Activated naive CD8-positive, alpha-beta T cell treated with anti-CD3 and anti-CD28 coated beads for 36 hours (primary cell): Measurements from ENCODE around the gene ZNF45. TPM values are rescaled to one million over a fixed set of nuclear protein-coding genes. Genes with fewer than 3 reads are reported as not detected.

Source experiments
- DNase-seq: peaks from one replicate; pipeline ENCODE4 v3.0.0; 2021
- H3K27ac Mint-ChIP-seq: one replicate; pipeline ENCODE4 v1.8.0; 2022; ENCODE audit warnings: mild to moderate bottlenecking, moderate library complexity, mixed read lengths
- H3K27me3 Mint-ChIP-seq: one replicate; pipeline ENCODE4 v1.8.0; 2022; ENCODE audit warnings: mild to moderate bottlenecking, mixed read lengths
- H3K36me3 Mint-ChIP-seq: one replicate; pipeline ENCODE4 v1.8.0; 2021; ENCODE audit warnings: mild to moderate bottlenecking, mixed read lengths
- H3K4me1 Mint-ChIP-seq: one replicate; pipeline ENCODE4 v1.8.0; 2021; ENCODE audit warnings: mixed read lengths
- H3K4me3 Mint-ChIP-seq: one replicate; pipeline ENCODE4 v1.8.0; 2022; ENCODE audit warnings: mild to moderate bottlenecking, moderate library complexity, mixed read lengths
- H3K9me3 Mint-ChIP-seq: one replicate; pipeline ENCODE4 v1.8.0; 2022; ENCODE audit warnings: mixed read lengths
- total RNA-seq, 2 experiments: library from RNA; stranded (reverse); gene quantifications; one replicate each; pipeline ENCODE4 v1.2.3, GENCODE V29; 2021

ZNF45 gene
- total RNA-seq, 2 experiments from 2014 or later: 11.9 to 12.2 TPM

- Mint-ChIP-seq H3K36me3 (peaks cover 5% of the 10 kb centered on the region), H3K4me3 (no peak overlapping the region), H3K27me3 (peaks cover 3% of the 10 kb centered on the region), H3K27ac (no peak overlapping the region), H3K4me1 (peaks cover 6% of the 10 kb centered on the region), H3K9me3 (peaks cover 16% of the 10 kb centered on the region)
- no peak for DNase-seq
Observed at GRCh38 chr19:43939557-43940260, 4.6 kb upstream of the ZNF45 start.

GRCh38 chr19:43936188-43936587 lies 1.1 kb upstream of the ZNF45 start:
- peaks cover 24% of the 10 kb centered on the region for H3K36me3 Mint-ChIP-seq
- H3K4me1 Mint-ChIP-seq: peaks cover 19% of the 10 kb centered on the region
- H3K27ac Mint-ChIP-seq: no peak overlapping the region
- H3K4me3 Mint-ChIP-seq: no peak overlapping the region
- H3K27me3 Mint-ChIP-seq: no peaks in the 10 kb centered on the region
- peaks cover 10% of the 10 kb centered on the region for H3K9me3 Mint-ChIP-seq
- no peak for DNase-seq

GRCh38 chr19:43934055-43934984 lies 762 bp downstream of the ZNF45 start:
- peaks cover 38% of the 10 kb centered on the region for H3K36me3 Mint-ChIP-seq
- DNase-seq: no peak
- no peaks in the 10 kb centered on the region for H3K27me3 Mint-ChIP-seq
- H3K4me3 Mint-ChIP-seq: peak overlapping the region; percentile 93
- peaks cover 4% of the 10 kb centered on the region for H3K9me3 Mint-ChIP-seq
- peak overlapping the region; percentile 92 for H3K27ac Mint-ChIP-seq
- peaks cover 19% of the 10 kb centered on the region for H3K4me1 Mint-ChIP-seq

GRCh38 chr19:43928820-43929219 lies 6.3 kb downstream of the ZNF45 start:
- H3K4me3 Mint-ChIP-seq: no peak overlapping the region
- H3K4me1 Mint-ChIP-seq: peaks cover 7% of the 10 kb centered on the region
- DNase-seq: no peak
- peaks cover 88% of the 10 kb centered on the region for H3K36me3 Mint-ChIP-seq
- no peaks in the 10 kb centered on the region for H3K27me3 Mint-ChIP-seq
- H3K27ac Mint-ChIP-seq: no peak overlapping the region
- peaks cover 15% of the 10 kb centered on the region for H3K9me3 Mint-ChIP-seq

- no peak overlapping the region for H3K27ac Mint-ChIP-seq
Observed at GRCh38 chr19:43923875-43924274, 11.2 kb downstream of the ZNF45 start.

GRCh38 chr19:43914051-43914450 lies 21.0 kb downstream of the ZNF45 start:
- Mint-ChIP-seq H3K4me3 (no peak overlapping the region), H3K36me3 (peaks cover 85% of the 10 kb centered on the region), H3K27me3 (no peaks in the 10 kb centered on the region), H3K4me1 (no peaks in the 10 kb centered on the region), H3K9me3 (peaks cover 66% of the 10 kb centered on the region), H3K27ac (no peak overlapping the region)
- DNase-seq: no peak

More at GRCh38 chr19:43923875-43924274, 11.2 kb downstream of the ZNF45 start:
- H3K9me3 Mint-ChIP-seq: peaks cover 36% of the 10 kb centered on the region
- no peak for DNase-seq
- no peak overlapping the region for H3K4me3 Mint-ChIP-seq
- H3K36me3 Mint-ChIP-seq: peaks cover 97% of the 10 kb centered on the region
- no peaks in the 10 kb centered on the region for H3K27me3 Mint-ChIP-seq
- H3K4me1 Mint-ChIP-seq: no peaks in the 10 kb centered on the region

- no peak for DNase-seq
- Mint-ChIP-seq H3K27ac (no peak overlapping the region), H3K36me3 (peaks cover 82% of the 10 kb centered on the region), H3K9me3 (peaks cover 66% of the 10 kb centered on the region), H3K27me3 (no peaks in the 10 kb centered on the region), H3K4me3 (no peak overlapping the region), H3K4me1 (no peaks in the 10 kb centered on the region)
Observed at GRCh38 chr19:43913383-43913782, 21.7 kb downstream of the ZNF45 start.

- no peak overlapping the region for H3K27ac Mint-ChIP-seq
Observed at GRCh38 chr19:43910884-43911283, 24.2 kb downstream of the ZNF45 start.

GRCh38 chr19:43908659-43909058 lies 26.4 kb downstream of the ZNF45 start:
- Mint-ChIP-seq H3K36me3 (peaks cover 62% of the 10 kb centered on the region), H3K4me1 (no peaks in the 10 kb centered on the region), H3K27ac (no peak overlapping the region), H3K9me3 (peaks cover 72% of the 10 kb centered on the region), H3K4me3 (no peak overlapping the region), H3K27me3 (no peaks in the 10 kb centered on the region)
- DNase-seq: no peak

More at GRCh38 chr19:43910884-43911283, 24.2 kb downstream of the ZNF45 start:
- H3K4me1 Mint-ChIP-seq: no peaks in the 10 kb centered on the region
- H3K9me3 Mint-ChIP-seq: peaks cover 77% of the 10 kb centered on the region
- H3K36me3 Mint-ChIP-seq: peaks cover 70% of the 10 kb centered on the region
- no peaks in the 10 kb centered on the region for H3K27me3 Mint-ChIP-seq
- no peak for DNase-seq
- H3K4me3 Mint-ChIP-seq: no peak overlapping the region

GRCh38 chr19:43906774-43907173 lies 28.3 kb downstream of the ZNF45 start:
- Mint-ChIP-seq H3K36me3 (peaks cover 59% of the 10 kb centered on the region), H3K4me1 (peaks cover 7% of the 10 kb centered on the region), H3K9me3 (peaks cover 71% of the 10 kb centered on the region)

GRCh38 chr19:43905897-43906296 lies 29.2 kb downstream of the ZNF45 start:
- peaks cover 61% of the 10 kb centered on the region for H3K36me3 Mint-ChIP-seq
- no peak overlapping the region for H3K4me3 Mint-ChIP-seq
- DNase-seq: no peak
- no peak overlapping the region for H3K27ac Mint-ChIP-seq
- peaks cover 11% of the 10 kb centered on the region for H3K4me1 Mint-ChIP-seq
- H3K27me3 Mint-ChIP-seq: no peaks in the 10 kb centered on the region
- peaks cover 72% of the 10 kb centered on the region for H3K9me3 Mint-ChIP-seq

More at GRCh38 chr19:43906774-43907173, 28.3 kb downstream of the ZNF45 start:
- DNase-seq: no peak
- no peaks in the 10 kb centered on the region for H3K27me3 Mint-ChIP-seq
- no peak overlapping the region for H3K27ac Mint-ChIP-seq
- H3K4me3 Mint-ChIP-seq: no peak overlapping the region

- H3K4me3 Mint-ChIP-seq: peak overlapping the region; percentile 89
- no peaks in the 10 kb centered on the region for H3K27me3 Mint-ChIP-seq
- peaks cover 74% of the 10 kb centered on the region for H3K36me3 Mint-ChIP-seq
- peaks cover 11% of the 10 kb centered on the region for H3K4me1 Mint-ChIP-seq
- peaks cover 73% of the 10 kb centered on the region for H3K9me3 Mint-ChIP-seq
- DNase-seq: no peak
- H3K27ac Mint-ChIP-seq: peak overlapping the region; percentile 81
Observed at GRCh38 chr19:43902399-43902798, 32.7 kb downstream of the ZNF45 start.

- Mint-ChIP-seq H3K4me3 (peak overlapping the region; percentile 89), H3K9me3 (peaks cover 70% of the 10 kb centered on the region), H3K27ac (peak overlapping the region; percentile 81), H3K36me3 (peaks cover 76% of the 10 kb centered on the region), H3K4me1 (peaks cover 11% of the 10 kb centered on the region), H3K27me3 (no peaks in the 10 kb centered on the region)
- peak; percentile 65 for DNase-seq
Observed at GRCh38 chr19:43901395-43902390, 33.4 kb downstream of the ZNF45 start.

- H3K9me3 Mint-ChIP-seq: peaks cover 59% of the 10 kb centered on the region
- H3K27me3 Mint-ChIP-seq: no peaks in the 10 kb centered on the region
- H3K36me3 Mint-ChIP-seq: peaks cover 59% of the 10 kb centered on the region
- H3K4me1 Mint-ChIP-seq: no peaks in the 10 kb centered on the region
- no peak for DNase-seq
- H3K27ac Mint-ChIP-seq: no peak overlapping the region
- no peak overlapping the region for H3K4me3 Mint-ChIP-seq
Observed at GRCh38 chr19:43895727-43896308, 39.3 kb downstream of the ZNF45 start.
